ENCODE measurements around the gene HLCS.
"Not testable (repeated sequence)": the region's sequence is repeated elsewhere in the genome, so short reads cannot be mapped to it uniquely, and the experiment has no call there.

HLCS gene

DNA sequence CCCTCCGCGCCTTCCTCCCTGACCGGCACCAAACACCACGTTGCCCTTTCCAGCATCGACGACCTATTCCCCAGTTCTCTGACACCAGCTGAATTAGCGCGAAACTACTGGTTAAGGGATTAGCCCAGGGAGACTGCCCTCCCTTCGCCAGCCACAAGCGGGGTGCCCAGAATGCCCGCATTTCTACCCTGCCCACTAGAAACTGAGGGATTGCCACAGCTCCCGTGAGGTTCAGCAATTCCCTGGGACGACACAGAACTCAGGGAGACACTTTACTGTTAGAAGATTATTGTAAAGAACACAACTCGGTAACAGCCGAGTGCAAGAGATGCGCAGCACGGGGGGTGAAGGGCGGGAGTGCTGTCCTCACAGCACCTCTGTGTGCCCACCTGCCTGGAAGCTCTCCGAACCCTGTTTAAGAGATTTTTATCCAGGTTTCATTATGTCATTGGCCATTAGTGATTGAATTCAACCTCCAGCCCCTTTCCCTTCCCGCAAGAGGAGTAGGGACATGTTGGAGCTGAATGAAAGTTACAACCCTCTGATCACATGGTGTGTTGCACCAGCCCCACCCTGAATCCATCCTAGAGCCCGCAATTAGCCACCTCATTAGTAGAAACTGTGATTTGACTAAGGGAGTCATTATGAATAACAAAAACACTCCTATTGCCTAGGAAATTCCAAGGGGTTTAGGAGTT is 24.2 kb upstream of the HLCS start:
- Mint-ChIP-seq H3K36me3 (ENCODE audit: low read depth) (no peaks in the 10 kb centered on the region), H3K27me3 (no peaks in the 10 kb centered on the region), H3K4me1 (ENCODE audit: low read depth) (peaks cover 36% of the 10 kb centered on the region), H3K4me3 (peak overlapping the region; percentile 80), H3K27ac (peak overlapping the region; percentile 92), H3K9me3 (no peaks in the 10 kb centered on the region)

GRCh38 chr21:36989699-36990507 is 23.4 kb upstream of the HLCS start:
- Mint-ChIP-seq H3K4me1 (ENCODE audit: low read depth) (peaks cover 38% of the 10 kb centered on the region), H3K27ac (peak overlapping the region; percentile 92), H3K36me3 (ENCODE audit: low read depth) (no peaks in the 10 kb centered on the region), H3K9me3 (no peaks in the 10 kb centered on the region), H3K4me3 (peak overlapping the region; percentile 80), H3K27me3 (no peaks in the 10 kb centered on the region)

GRCh38 chr21:36989199-36989698 is 22.8 kb upstream of the HLCS start:
- Mint-ChIP-seq H3K4me1 (ENCODE audit: low read depth) (peaks cover 38% of the 10 kb centered on the region), H3K27ac (peak overlapping the region; percentile 83), H3K4me3 (peak overlapping the region; percentile 70)
- not testable (repeated sequence) for H3K9me3 Mint-ChIP-seq; H3K27me3 Mint-ChIP-seq; H3K36me3 Mint-ChIP-seq (ENCODE audit: low read depth)

DNA sequence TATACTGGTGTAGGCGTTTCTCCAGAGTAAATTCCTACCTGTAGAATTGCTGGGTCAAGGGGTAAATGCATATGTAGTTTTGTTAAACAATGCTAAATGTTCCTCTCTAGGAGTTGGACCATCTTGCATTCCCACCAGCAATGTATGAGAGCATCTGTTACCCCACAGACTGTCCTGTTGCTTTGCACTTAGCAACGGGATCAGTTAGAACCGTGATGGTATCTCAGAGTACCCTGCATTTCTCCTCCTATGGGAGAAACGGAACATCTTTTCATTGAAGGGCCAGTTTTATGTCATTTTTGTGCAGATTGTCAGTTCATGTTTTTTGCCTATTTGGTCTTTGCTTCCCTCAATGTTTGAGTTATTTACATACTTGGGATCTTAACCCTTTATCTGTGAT is 22.1 kb upstream of the HLCS start:
- no peaks in the 10 kb centered on the region for H3K27me3 Mint-ChIP-seq
- no peaks in the 10 kb centered on the region for H3K9me3 Mint-ChIP-seq
- no peaks in the 10 kb centered on the region for H3K36me3 Mint-ChIP-seq (ENCODE audit: low read depth)
- peaks cover 38% of the 10 kb centered on the region for H3K4me1 Mint-ChIP-seq (ENCODE audit: low read depth)
- peak overlapping the region; percentile 49 for H3K27ac Mint-ChIP-seq
- peak overlapping the region; percentile 47 for H3K4me3 Mint-ChIP-seq

GRCh38 chr21:36987845-36988244 is 21.4 kb upstream of the HLCS start:
- H3K27ac Mint-ChIP-seq: no peak overlapping the region
- peaks cover 38% of the 10 kb centered on the region for H3K4me1 Mint-ChIP-seq (ENCODE audit: low read depth)
- H3K27me3 Mint-ChIP-seq: no peaks in the 10 kb centered on the region
- H3K36me3 Mint-ChIP-seq (ENCODE audit: low read depth): no peaks in the 10 kb centered on the region
- no peak overlapping the region for H3K4me3 Mint-ChIP-seq
- H3K9me3 Mint-ChIP-seq: no peaks in the 10 kb centered on the region

GRCh38 chr21:36985751-36986594 is 19.5 kb upstream of the HLCS start:
- Mint-ChIP-seq H3K27me3 (peaks cover 6% of the 10 kb centered on the region), H3K36me3 (ENCODE audit: low read depth) (no peaks in the 10 kb centered on the region), H3K9me3 (no peaks in the 10 kb centered on the region), H3K4me3 (no peak overlapping the region), H3K27ac (peak overlapping the region; percentile 70), H3K4me1 (ENCODE audit: low read depth) (peaks cover 40% of the 10 kb centered on the region)

- Mint-ChIP-seq H3K27ac (no peak overlapping the region), H3K4me1 (ENCODE audit: low read depth) (peaks cover 34% of the 10 kb centered on the region), H3K27me3 (peaks cover 6% of the 10 kb centered on the region), H3K4me3 (no peak overlapping the region), H3K9me3 (no peaks in the 10 kb centered on the region), H3K36me3 (ENCODE audit: low read depth) (no peaks in the 10 kb centered on the region)
These were observed 15.7 kb upstream of the HLCS start for GRCh38 chr21:36981977-36982700.

DNA sequence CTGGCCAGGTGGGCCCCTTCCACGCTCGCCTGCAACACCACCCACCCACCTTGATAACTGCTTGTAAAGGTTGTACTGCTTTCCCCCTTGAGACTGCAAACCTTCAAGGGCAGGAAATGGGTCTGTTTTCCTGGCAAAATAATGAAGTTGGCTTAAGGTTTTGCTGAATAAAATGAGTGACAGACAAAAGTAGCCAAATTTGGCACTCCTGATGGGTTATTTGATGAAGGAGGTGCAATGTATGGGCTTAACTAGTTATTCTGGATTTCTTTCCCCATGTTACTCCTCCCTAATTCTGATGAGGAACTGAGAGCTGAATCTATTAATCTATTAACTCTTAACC is 14.6 kb upstream of the HLCS start:
- H3K27me3 Mint-ChIP-seq: peaks cover 6% of the 10 kb centered on the region
- H3K4me3 Mint-ChIP-seq: peak overlapping the region; percentile 71
- H3K27ac Mint-ChIP-seq: no peak overlapping the region
- H3K4me1 Mint-ChIP-seq (ENCODE audit: low read depth): peaks cover 31% of the 10 kb centered on the region
- no peaks in the 10 kb centered on the region for H3K36me3 Mint-ChIP-seq (ENCODE audit: low read depth)
- no peaks in the 10 kb centered on the region for H3K9me3 Mint-ChIP-seq

GRCh38 chr21:36980280-36981048 is 14.0 kb upstream of the HLCS start:
- H3K27me3 Mint-ChIP-seq: peaks cover 6% of the 10 kb centered on the region
- peaks cover 26% of the 10 kb centered on the region for H3K4me1 Mint-ChIP-seq (ENCODE audit: low read depth)
- H3K36me3 Mint-ChIP-seq (ENCODE audit: low read depth): no peaks in the 10 kb centered on the region
- H3K4me3 Mint-ChIP-seq: peak overlapping the region; percentile 71
- no peak overlapping the region for H3K27ac Mint-ChIP-seq
- H3K9me3 Mint-ChIP-seq: no peaks in the 10 kb centered on the region

- Mint-ChIP-seq H3K9me3 (no peaks in the 10 kb centered on the region), H3K27me3 (peaks cover 5% of the 10 kb centered on the region), H3K4me1 (ENCODE audit: low read depth) (peaks cover 25% of the 10 kb centered on the region), H3K4me3 (no peak overlapping the region), H3K36me3 (ENCODE audit: low read depth) (no peaks in the 10 kb centered on the region), H3K27ac (no peak overlapping the region)
These were observed 10.6 kb upstream of the HLCS start for GRCh38 chr21:36976882-36977651.

DNA sequence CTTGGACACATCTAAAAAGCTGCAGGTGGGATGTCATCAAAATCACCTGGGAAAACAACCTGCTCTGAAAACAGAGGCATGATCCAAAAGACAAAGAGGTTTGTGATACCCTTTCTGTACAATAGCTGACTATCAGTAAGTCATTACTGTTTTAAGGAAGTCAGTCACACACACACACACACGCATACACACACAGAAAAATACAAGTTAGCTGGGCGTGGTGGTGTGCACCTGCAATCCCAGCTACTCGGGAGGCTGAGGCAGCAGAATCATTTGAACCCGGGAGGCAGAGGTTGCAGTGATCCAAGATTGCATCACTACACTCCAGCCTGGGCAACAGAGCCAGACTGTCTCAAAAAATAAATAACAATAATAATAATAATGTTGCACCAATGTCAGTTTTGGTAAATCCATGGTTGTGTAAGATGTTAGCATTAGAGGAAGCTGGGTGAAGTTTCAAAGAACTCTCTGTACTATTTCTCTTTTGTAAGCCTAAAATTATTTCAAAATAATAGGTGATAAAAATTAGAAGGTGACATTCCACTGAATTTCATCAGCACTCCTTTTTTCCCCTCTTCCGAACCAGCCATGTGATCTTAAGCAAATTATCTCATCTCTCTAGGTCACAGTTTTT is 9.9 kb upstream of the HLCS start:
- no peak overlapping the region for H3K27ac Mint-ChIP-seq
- H3K4me3 Mint-ChIP-seq: no peak overlapping the region
- peaks cover 25% of the 10 kb centered on the region for H3K4me1 Mint-ChIP-seq (ENCODE audit: low read depth)
- H3K27me3 Mint-ChIP-seq: no peaks in the 10 kb centered on the region
- no peaks in the 10 kb centered on the region for H3K36me3 Mint-ChIP-seq (ENCODE audit: low read depth)
- H3K9me3 Mint-ChIP-seq: no peaks in the 10 kb centered on the region

DNA sequence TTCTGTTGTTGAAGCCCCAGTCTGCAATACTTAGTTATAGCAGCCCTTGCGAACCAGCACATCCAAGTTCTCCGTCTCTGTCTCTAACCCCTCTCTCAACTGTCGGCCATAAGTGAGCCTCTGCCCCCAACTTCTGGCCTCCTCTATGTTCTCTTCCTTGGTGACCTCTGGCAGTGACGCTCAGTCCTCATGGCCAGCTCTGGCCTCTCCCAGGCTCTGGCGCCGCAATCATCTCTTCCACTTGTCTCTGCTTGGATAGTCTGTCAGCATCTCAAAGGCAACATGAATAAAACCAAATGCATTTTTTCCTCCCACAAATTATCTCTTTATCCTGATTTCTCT is 8.4 kb upstream of the HLCS start:
- H3K9me3 Mint-ChIP-seq: no peaks in the 10 kb centered on the region
- no peak overlapping the region for H3K27ac Mint-ChIP-seq
- H3K4me1 Mint-ChIP-seq (ENCODE audit: low read depth): peaks cover 17% of the 10 kb centered on the region
- no peak overlapping the region for H3K4me3 Mint-ChIP-seq
- H3K27me3 Mint-ChIP-seq: no peaks in the 10 kb centered on the region
- no peaks in the 10 kb centered on the region for H3K36me3 Mint-ChIP-seq (ENCODE audit: low read depth)

All from stimulated activated naive CD8-positive, alpha-beta T cell treated with anti-CD3 and anti-CD28 coated beads, Interleukin-15, Interleukin-2, amounts not matched to agents 100 ng/mL and 50 ng/mL, for 24 hours (primary cell).